ENCODE measurements around the gene ALX4. TPM values are rescaled to one million over a fixed set of nuclear protein-coding genes. Genes with fewer than 3 reads are reported as not detected.

ALX4 gene
- total RNA-seq, 2 experiments from 2014 or later: not detected

DNA sequence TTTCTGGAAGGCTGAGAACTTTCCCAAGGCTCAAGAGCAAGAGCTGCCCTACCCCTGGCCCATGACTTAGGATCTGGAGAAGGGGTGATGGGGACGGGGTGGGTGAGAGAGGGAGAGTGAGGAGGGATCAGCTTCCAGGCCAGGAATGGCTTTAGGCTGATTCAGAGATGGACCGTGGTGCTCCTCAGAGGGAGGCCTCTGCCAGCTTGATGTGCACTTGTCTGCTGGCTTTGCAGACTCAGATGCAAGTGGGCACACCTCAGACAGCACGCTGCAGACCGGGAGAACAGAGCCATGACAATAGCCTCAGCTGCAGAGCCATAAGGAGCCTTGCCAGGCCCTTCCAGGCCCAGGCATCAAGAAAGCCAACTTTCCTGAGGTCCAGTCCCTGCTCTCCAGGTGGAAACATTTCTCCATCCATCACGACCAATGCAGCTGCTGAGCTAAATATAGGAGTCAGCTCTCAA, 41.3 kb downstream of the ALX4 start:
- Histone ChIP-seq H3K4me1 (ENCODE audit: insufficient read depth, low read length) (no peaks in the 10 kb centered on the region), H3K27ac (ENCODE audit: low read depth in 1 of 2, low read length in 2 of 2) (no peak overlapping the region), H3K27me3 (ENCODE audit: control insufficient read depth in 1 of 2, insufficient read depth in 2 of 2, low read length in 2 of 2) (no peaks in the 10 kb centered on the region), H3K4me3 (ENCODE audit: low read length) (no peak overlapping the region), H3K9me3 (ENCODE audit: control insufficient read depth in 1 of 2, insufficient read depth in 1 of 2, low read length in 2 of 2) (peaks cover 0 to 15% of the 10 kb centered on the region in 2 experiments), H3K36me3 (ENCODE audit: insufficient read depth, low read length) (no peaks in the 10 kb centered on the region)
- DNase-seq (no peak), ATAC-seq (ENCODE audit: poor library complexity) (no peak)
- H3K27me3 Mint-ChIP-seq: no peaks in the 10 kb centered on the region
- no peaks in the 10 kb centered on the region for H3K4me1 Mint-ChIP-seq (ENCODE audit: low read depth)
- POLR2A ChIA-PET: no interaction called here
- H3K36me3 Mint-ChIP-seq (ENCODE audit: low read depth): no peaks in the 10 kb centered on the region
- CTCF ChIA-PET: no interaction called here
- no peak for TF ChIP-seq CTCF (IDR thresholded peaks at IDR 0.05)
- H3K4me3 Mint-ChIP-seq: no peak overlapping the region
- H3K9me3 Mint-ChIP-seq: no peaks in the 10 kb centered on the region
- intact Hi-C loops (cut with DNase I, micrococcal nuclease): no loop called here
- no peak overlapping the region for H3K27ac Mint-ChIP-seq

GRCh38 chr11:44267750-44268613, 42.0 kb downstream of the ALX4 start:
- no peaks in the 10 kb centered on the region for H3K4me1 Mint-ChIP-seq (ENCODE audit: low read depth)
- Histone ChIP-seq H3K9me3 (ENCODE audit: control insufficient read depth in 1 of 2, insufficient read depth in 1 of 2, low read length in 2 of 2) (peaks cover 0 to 15% of the 10 kb centered on the region in 2 experiments), H3K4me3 (ENCODE audit: low read length) (no peak overlapping the region), H3K27ac (ENCODE audit: low read depth in 1 of 2, low read length in 2 of 2) (no peak overlapping the region), H3K4me1 (ENCODE audit: insufficient read depth, low read length) (no peaks in the 10 kb centered on the region), H3K27me3 (ENCODE audit: control insufficient read depth in 1 of 2, insufficient read depth in 2 of 2, low read length in 2 of 2) (no peaks in the 10 kb centered on the region), H3K36me3 (ENCODE audit: insufficient read depth, low read length) (no peaks in the 10 kb centered on the region)
- ATAC-seq (ENCODE audit: poor library complexity) (no peak), DNase-seq (no peak)
- H3K9me3 Mint-ChIP-seq: no peaks in the 10 kb centered on the region
- no peaks in the 10 kb centered on the region for H3K27me3 Mint-ChIP-seq
- POLR2A ChIA-PET: no interaction called here
- CTCF ChIA-PET: no interaction called here
- H3K27ac Mint-ChIP-seq: no peak overlapping the region
- no peak overlapping the region for H3K4me3 Mint-ChIP-seq
- no peak for TF ChIP-seq CTCF (IDR thresholded peaks at IDR 0.05)
- intact Hi-C loops (cut with DNase I, micrococcal nuclease): no loop called here
- H3K36me3 Mint-ChIP-seq (ENCODE audit: low read depth): no peaks in the 10 kb centered on the region

- Mint-ChIP-seq H3K4me3 (no peak overlapping the region), H3K27me3 (no peaks in the 10 kb centered on the region), H3K27ac (no peak overlapping the region), H3K4me1 (ENCODE audit: low read depth) (no peaks in the 10 kb centered on the region), H3K9me3 (no peaks in the 10 kb centered on the region), H3K36me3 (ENCODE audit: low read depth) (no peaks in the 10 kb centered on the region)
- no peaks in the 10 kb centered on the region for H3K36me3 ChIP-seq (ENCODE audit: insufficient read depth, low read length)
- no peaks in the 10 kb centered on the region for H3K4me1 ChIP-seq (ENCODE audit: insufficient read depth, low read length)
- ChIA-PET POLR2A (no interaction called here), CTCF (no interaction called here)
- TF ChIP-seq CTCF (IDR thresholded peaks at IDR 0.05): no peak
- ATAC-seq (ENCODE audit: poor library complexity) (no peak), DNase-seq (no peak)
- intact Hi-C loops (cut with DNase I, micrococcal nuclease): no loop called here
- peaks cover 0 to 15% of the 10 kb centered on the region in 2 experiments for H3K9me3 ChIP-seq (ENCODE audit: control insufficient read depth in 1 of 2, insufficient read depth in 1 of 2, low read length in 2 of 2)
- H3K27me3 ChIP-seq (ENCODE audit: control insufficient read depth in 1 of 2, insufficient read depth in 2 of 2, low read length in 2 of 2): no peaks in the 10 kb centered on the region
- no peak overlapping the region for H3K27ac ChIP-seq (ENCODE audit: low read depth in 1 of 2, low read length in 2 of 2)
- H3K4me3 ChIP-seq (ENCODE audit: low read length): no peak overlapping the region
Observed at GRCh38 chr11:44267006-44267749, 42.8 kb downstream of the ALX4 start.

All from CD4-positive, alpha-beta T cell (primary cell).